NCI-H2081 treated with DMSO at 0.1 percent for 48 hours (cell line): Measurements from ENCODE around the gene MRPL4.
"Not testable (repeated sequence)": the region's sequence is repeated elsewhere in the genome, so short reads cannot be mapped to it uniquely, and the experiment has no call there.

Experiments used
- DNase-seq: peaks from one replicate; lab custom pipeline; 2025; lab: John Stamatoyannopoulos, UW

Gene MRPL4

GRCh38 chr19:10230173-10230860 is 21.7 kb upstream of the MRPL4 start:
- no peak for DNase-seq

GRCh38 chr19:10230861-10231611 is 21.0 kb upstream of the MRPL4 start, which contains the start of gene S1PR2:
Gene S1PR2 (minus strand): TSS chr19:10231331. CDS start chr19:10224905, 6,426 bp downstream.
- DNase-seq, result no peak

GRCh38 chr19:10231612-10232228 is 20.3 kb upstream of the MRPL4 start:
- DNase-seq, result no peak

- no peak for DNase-seq
Observed at GRCh38 chr19:10233946-10234345, 18.1 kb upstream of the MRPL4 start.

- DNase-seq, result no peak
Observed at GRCh38 chr19:10235003-10235402, 17.0 kb upstream of the MRPL4 start.

GRCh38 chr19:10235409-10235808 is 16.6 kb upstream of the MRPL4 start:
- DNase-seq, result not testable (repeated sequence)

- DNase-seq, result no peak
Observed at GRCh38 chr19:10237702-10238101, 14.3 kb upstream of the MRPL4 start.

- peak; percentile 89 for DNase-seq
Observed at GRCh38 chr19:10238172-10238783, 13.7 kb upstream of the MRPL4 start.

- DNase-seq, result not testable (repeated sequence)
Observed at GRCh38 chr19:10241826-10242449, 10.1 kb upstream of the MRPL4 start.

- DNase-seq, result no peak
Observed at GRCh38 chr19:10243606-10244005, 8.4 kb upstream of the MRPL4 start.

GRCh38 chr19:10245189-10245939 is 6.7 kb upstream of the MRPL4 start:
- DNase-seq, result no peak

GRCh38 chr19:10246511-10246910 is 5.5 kb upstream of the MRPL4 start:
- DNase-seq, result no peak

- no peak for DNase-seq
Observed at GRCh38 chr19:10252707-10253106, 693 bp downstream of the MRPL4 start.

GRCh38 chr19:10254244-10254643 is 2.2 kb downstream of the MRPL4 start:
- no peak for DNase-seq

- no peak for DNase-seq
Observed at GRCh38 chr19:10255358-10255757, 3.3 kb downstream of the MRPL4 start.

GRCh38 chr19:10256551-10256950 is 4.5 kb downstream of the MRPL4 start:
- DNase-seq, result no peak

GRCh38 chr19:10256970-10257615 is 5.1 kb downstream of the MRPL4 start:
- DNase-seq, result no peak

GRCh38 chr19:10258080-10258710 is 6.2 kb downstream of the MRPL4 start:
- DNase-seq, result no peak

GRCh38 chr19:10259162-10259905 is 7.3 kb downstream of the MRPL4 start:
- DNase-seq, result no peak

- DNase-seq, result no peak
Observed at GRCh38 chr19:10260141-10260584, 8.1 kb downstream of the MRPL4 start.
